Sigmoid colon (tissue), 4 donors: ENCODE measurements around the gene CFC1.
"Not testable (repeated sequence)": the region's sequence is repeated elsewhere in the genome, so short reads cannot be mapped to it uniquely, and the experiment has no call there.

ENCODE experiments used
- EP300 ChIP-seq, 4 donors: sonication (generic); formaldehyde crosslinking; IDR thresholded peaks; one replicate each; pipeline ENCODE4 v1.6.1; 2017; ENCODE audit warnings: antibody characterized with exemption in 4 of 4
- POLR2A ChIP-seq, 2 donors: fragments of 450-650 bp; IDR thresholded peaks; one replicate each; pipeline ENCODE4 v1.6.1; 2016; ENCODE audit warnings: antibody characterized with exemption in 2 of 2, mild to moderate bottlenecking in 2 of 2, moderate library complexity in 2 of 2
- POLR2AphosphoS5 ChIP-seq, 4 donors: sonication (generic); formaldehyde crosslinking; IDR thresholded peaks; one replicate each; pipeline ENCODE4 v1.6.1; 2017; ENCODE audit warnings: antibody characterized with exemption in 4 of 4
- TF ChIP-seq, protein P1 (sequence below), 4 experiments: fragments of 450-650 bp in 3 of 4; fragments of 200-600 bp in 1 of 4; IDR thresholded peaks; one replicate each; pipeline ENCODE4 v1.5.1; 2016 to 2019; ENCODE audit warnings: antibody characterized with exemption in 4 of 4, mild to moderate bottlenecking in 3 of 4, moderate library complexity in 2 of 4

DNA sequence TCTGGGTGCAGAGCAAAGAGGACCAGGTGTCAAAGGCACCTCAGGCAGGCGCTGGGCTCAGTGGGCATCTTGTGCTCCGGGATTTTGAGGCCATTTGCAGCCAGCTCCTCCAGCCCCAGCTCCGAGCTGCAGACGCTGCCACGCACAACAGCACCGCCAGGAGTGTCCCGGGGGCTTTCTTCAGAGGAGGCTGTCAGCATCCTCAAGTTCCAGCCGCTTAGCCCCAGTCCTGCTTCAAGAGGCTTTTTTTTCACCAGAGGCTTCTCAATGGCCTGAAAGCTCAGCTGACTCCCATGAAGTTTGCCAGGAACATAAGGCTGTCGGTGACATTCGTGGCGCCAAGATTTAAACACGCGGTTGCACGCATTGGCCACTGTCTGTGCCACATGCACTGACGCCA lies 11.1 kb upstream of the CFC1 start:
- TF ChIP-seq, protein P1, sequence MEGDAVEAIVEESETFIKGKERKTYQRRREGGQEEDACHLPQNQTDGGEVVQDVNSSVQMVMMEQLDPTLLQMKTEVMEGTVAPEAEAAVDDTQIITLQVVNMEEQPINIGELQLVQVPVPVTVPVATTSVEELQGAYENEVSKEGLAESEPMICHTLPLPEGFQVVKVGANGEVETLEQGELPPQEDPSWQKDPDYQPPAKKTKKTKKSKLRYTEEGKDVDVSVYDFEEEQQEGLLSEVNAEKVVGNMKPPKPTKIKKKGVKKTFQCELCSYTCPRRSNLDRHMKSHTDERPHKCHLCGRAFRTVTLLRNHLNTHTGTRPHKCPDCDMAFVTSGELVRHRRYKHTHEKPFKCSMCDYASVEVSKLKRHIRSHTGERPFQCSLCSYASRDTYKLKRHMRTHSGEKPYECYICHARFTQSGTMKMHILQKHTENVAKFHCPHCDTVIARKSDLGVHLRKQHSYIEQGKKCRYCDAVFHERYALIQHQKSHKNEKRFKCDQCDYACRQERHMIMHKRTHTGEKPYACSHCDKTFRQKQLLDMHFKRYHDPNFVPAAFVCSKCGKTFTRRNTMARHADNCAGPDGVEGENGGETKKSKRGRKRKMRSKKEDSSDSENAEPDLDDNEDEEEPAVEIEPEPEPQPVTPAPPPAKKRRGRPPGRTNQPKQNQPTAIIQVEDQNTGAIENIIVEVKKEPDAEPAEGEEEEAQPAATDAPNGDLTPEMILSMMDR (IDR thresholded peaks at IDR 0.05) = not testable (repeated sequence)
- TF ChIP-seq POLR2A, POLR2AphosphoS5, EP300 (IDR thresholded peaks at IDR 0.05): not testable (repeated sequence)
